GM12872 (cell line): ENCODE measurements around the gene HYDIN.

Experiments used
- CTCF ChIP-seq: IDR thresholded peaks from 3 replicates; pipeline ENCODE4 v1.5.1; 2011; ENCODE audit warnings: low read depth, mild to moderate bottlenecking, low read length, moderate library complexity; ENCODE audit not compliant: insufficient read depth

Gene HYDIN

GRCh38 chr16:71259086-71259485, 28.6 kb upstream of the HYDIN start:
- no peak for TF ChIP-seq CTCF

- TF ChIP-seq CTCF = no peak
Measured at GRCh38 chr16:71258372-71258771, 27.9 kb upstream of the HYDIN start.

DNA sequence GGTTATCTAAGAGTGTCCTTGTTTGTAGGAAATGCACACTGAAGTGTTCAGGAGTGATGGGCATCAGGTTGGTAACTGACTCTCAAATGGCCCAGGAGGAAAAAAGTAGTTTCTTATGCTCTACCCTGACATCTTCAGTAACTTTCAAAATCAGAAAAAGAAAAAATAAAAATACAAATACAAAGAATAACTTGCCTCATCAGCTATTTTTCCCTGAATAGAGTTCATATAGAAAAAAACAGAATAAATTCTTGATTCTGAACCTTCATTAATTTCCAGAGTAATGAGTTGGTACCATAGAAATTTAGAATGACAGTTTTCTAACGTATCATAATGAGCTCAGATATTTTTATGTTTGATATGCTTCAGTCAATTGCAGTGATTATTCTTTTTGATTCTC, 27.2 kb upstream of the HYDIN start:
- no peak for TF ChIP-seq CTCF

DNA sequence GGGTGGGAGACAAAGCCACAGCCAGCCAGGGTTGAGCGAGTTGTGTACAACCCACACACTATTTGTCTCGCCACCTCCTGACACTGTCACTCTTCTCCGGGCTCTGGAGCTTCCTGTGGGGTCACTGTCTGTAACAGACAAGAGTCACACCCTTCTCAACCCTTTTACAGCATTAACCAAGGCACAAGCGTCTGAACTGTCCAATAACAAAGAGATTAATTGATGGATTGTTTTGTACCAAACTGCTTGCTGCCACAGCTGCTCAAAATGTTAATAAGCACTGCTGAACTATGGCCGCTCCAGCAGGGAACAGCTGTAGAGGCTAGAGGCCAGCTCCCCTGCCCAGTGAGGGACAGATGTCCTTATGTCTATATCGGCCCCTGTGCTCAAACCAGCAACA, 25.2 kb upstream of the HYDIN start:
- no peak for TF ChIP-seq CTCF

DNA sequence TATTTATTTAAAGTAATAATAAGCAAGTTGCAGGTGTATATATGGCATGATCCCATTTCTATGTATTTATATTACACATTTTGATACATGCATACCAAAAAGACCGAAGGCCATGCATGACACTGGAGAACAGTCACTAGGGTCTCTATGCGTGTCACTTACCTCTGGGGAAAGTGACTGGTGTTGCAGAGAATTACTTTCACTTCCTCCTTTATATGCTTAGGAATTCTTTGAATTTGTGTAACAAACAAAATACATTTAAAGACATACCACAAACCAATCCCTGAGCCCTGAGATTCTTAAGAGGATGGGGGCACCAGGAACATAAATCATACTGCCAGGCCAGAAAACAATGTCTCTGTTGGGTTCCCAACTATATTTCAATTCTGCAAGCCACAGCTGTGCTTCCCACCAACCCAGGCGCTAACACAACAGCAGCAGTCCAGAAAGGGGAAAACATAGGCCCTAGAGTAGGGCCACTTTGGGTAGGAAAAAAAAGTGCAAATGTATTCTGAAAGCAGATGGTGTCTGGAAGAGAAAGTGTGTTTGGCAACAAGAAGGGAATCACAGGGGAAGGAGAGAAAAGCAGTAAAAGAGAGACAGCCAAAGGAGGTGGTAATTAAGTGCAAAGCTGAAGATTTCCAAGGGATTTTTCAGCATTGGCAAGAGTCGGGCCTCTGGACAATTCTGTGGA, 24.5 kb upstream of the HYDIN start:
- TF ChIP-seq CTCF = no peak

GRCh38 chr16:71250461-71251235, 20.1 kb upstream of the HYDIN start:
- no peak for TF ChIP-seq CTCF

GRCh38 chr16:71249399-71249798, 18.9 kb upstream of the HYDIN start:
- no peak for TF ChIP-seq CTCF
